NCI-H1436 treated with DMSO at 0.1 percent for 48 hours (cell line): ENCODE results near the gene ANKRD37.
"Not testable (repeated sequence)": the region's sequence is repeated elsewhere in the genome, so short reads cannot be mapped to it uniquely, and the experiment has no call there.

Experiments used
- DNase-seq: peaks from one replicate; lab custom pipeline; 2025; lab: John Stamatoyannopoulos, UW

The ANKRD37 gene

GRCh38 chr4:185396724-185397385 is at the start of gene ANKRD37:
TSS of gene ANKRD37 (plus strand) at chr4:185396841. CDS start at chr4:185396924, 83 bp downstream.
- DNase-seq: no peak

- no peak for DNase-seq
Measured at GRCh38 chr4:185346975-185347601, 49.6 kb upstream of the ANKRD37 start.

DNA sequence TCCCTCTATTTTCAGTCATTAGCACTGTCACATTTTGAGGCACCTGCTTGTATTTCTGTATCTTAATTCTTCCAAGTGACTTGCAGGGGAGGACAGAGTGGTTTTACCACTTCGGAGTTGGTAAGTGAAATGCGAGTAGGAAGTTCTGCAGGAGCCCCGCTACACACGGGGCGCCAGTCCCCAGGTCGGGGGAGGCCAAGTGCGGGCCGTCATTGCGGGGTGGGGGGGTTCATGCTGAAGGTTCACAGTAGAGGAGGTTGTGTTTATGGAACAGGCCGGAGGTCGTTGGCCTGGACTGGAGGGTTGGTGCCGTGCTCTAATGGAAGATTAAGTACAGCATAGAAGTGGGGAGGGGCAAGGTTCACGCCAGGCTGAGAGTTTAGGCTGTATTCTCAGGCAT is 45.0 kb upstream of the ANKRD37 start:
- no peak for DNase-seq

GRCh38 chr4:185352202-185352601 is 44.4 kb upstream of the ANKRD37 start:
- DNase-seq: no peak

GRCh38 chr4:185352741-185353140 is 43.9 kb upstream of the ANKRD37 start:
- no peak for DNase-seq

- DNase-seq: no peak
Measured at GRCh38 chr4:185357211-185357610, 39.4 kb upstream of the ANKRD37 start.

GRCh38 chr4:185357733-185358440 is 38.8 kb upstream of the ANKRD37 start:
- DNase-seq: no peak

GRCh38 chr4:185358514-185358913 is 38.1 kb upstream of the ANKRD37 start:
- no peak for DNase-seq

DNA sequence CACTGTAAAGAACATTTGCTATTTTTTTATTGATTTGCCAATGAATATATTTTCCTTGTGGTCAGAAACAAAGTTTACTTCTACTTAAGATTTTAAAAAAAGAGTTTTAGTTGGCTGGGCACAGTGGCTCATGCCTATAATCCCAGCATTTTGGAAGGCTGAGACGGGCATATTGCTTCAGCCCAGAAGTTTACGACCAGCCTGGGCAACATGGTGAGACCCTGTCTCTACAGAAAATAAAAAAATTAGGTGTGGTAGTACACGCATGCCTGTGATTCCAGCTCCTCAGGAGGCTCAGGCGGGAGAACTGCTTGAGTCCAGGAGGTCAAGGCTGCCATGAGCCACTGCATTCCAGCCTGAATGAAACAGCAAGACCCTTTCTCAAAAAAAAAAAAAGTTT is 37.7 kb upstream of the ANKRD37 start:
- DNase-seq: no peak

DNA sequence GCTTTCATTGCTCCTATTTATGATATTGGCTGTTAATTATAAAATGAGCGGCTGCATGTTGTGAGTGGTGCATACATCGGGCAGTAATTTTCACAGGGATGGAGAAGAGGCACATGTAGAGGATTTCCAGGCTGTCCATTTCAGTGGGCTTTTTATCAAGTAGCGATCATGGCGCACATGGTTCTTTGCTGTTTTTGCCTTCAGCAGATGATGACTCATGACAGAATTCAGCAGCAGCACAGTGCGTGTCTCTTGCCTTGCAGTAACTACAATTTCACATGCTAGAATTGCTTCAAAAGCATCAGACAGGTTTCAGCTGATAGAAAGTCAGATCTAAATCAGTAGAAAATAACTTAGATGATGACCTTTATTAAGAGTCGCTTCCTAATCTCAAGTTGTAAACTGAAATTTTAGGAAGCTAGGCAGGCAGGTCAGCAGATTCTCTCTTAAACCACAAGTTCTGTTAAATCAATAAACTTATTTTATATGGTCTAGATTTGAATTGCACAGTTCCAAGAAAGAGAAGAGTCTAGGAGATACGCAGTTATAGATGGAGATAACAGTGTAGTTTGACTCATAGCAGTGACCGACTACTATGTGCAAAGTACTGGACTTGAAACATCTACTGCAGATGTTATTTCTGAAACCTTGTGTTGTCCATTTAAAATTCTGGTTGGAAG is 36.7 kb upstream of the ANKRD37 start:
- no peak for DNase-seq

DNA sequence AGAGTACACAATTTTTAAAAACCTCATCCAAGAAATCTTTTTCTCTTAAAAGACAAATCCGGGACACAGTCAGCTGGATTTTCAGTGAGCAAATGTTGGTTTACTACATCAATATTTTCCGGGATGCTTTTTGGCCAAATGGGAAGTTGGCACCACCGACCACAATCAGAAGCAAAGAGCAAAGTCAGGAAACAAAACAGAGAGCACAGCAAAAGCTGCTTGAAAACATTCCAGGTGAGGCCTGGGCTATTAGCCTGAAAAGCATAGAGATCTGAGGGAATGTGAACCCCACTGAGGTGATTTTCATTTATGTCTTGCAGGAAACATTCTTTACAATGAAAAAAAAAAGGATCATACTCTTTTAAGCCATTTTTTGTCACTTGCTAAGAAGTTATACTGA is 34.8 kb upstream of the ANKRD37 start:
- no peak for DNase-seq

DNA sequence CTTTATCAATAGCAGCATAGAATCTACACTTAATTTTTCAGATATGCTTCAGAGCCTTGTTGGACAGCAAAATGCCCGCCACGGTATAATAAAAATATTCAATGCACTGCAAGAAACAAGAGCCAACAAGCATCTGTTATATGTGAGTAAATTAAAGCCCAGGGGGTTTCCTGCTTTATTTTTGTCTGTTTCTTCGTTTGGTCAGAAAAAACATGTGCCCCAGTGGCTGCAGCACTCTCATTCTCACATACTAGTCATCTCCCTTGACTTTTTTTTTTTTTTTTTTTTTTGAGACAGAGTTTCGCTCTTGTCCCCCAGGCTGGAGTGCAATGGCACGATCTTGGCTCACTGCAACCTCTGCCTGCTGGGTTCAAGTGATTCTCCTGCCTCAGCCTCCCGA is 34.1 kb upstream of the ANKRD37 start:
- DNase-seq: not testable (repeated sequence)

DNA sequence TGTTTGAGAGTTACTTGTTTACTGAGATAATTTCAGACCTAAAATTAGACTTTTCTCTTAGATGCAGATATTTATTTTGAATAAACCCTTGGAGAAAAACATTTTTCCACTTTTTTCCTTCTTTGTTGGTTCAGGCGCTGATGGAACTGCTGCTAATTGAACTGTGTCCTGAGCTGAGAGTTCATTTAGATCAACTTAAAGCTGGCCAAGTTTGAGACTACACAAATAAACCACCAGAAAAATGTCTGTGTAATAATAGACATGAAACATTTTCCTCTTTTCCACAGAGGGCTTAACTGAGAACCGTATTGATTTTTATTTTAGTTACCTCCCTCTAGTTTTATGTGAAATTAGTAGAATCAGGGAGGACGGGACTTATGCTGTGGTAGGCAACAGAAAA is 33.4 kb upstream of the ANKRD37 start:
- DNase-seq: no peak

GRCh38 chr4:185364886-185365285 is 31.8 kb upstream of the ANKRD37 start:
- no peak for DNase-seq

GRCh38 chr4:185369731-185370130 is 26.9 kb upstream of the ANKRD37 start:
- no peak for DNase-seq

- DNase-seq: no peak
Measured at GRCh38 chr4:185370268-185370949, 26.2 kb upstream of the ANKRD37 start.

DNA sequence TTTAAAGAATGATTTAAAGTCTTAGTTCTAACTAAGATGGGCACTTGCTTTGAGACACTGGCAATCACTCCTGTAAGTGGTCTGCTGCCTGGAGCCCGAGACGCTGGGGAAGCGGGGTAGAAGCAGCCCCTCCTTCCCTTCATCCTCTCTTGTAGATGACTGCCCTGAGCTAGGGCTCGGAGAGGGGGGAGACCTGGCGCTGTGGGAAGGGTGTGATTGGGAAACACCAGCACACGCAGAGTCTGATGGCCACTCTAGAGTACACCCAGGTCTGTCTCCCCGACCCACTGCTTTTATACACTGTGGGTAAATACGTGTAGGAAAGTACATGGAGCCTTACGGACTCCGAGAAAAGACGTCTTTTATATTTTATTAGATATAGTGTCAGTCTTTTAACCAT is 24.9 kb upstream of the ANKRD37 start:
- DNase-seq: no peak

DNA sequence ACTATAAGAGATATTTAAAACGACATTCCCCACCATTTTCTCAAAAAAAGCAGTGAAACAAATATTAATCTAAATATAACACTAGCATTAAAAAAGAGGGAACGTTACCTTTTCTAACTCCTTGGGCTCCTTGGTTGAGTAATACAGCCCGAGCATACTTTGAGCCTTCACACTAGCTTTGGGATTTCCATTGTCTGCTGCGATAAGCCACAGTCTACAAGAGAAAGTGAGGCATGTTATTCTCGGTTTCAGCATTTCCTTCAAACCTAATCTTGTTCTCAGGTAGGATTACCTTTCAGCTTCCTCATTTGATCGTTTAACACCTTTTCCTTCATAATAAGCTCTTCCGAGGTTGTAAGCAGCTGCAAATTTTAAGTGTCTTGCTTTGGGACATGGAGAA is 22.6 kb upstream of the ANKRD37 start:
- DNase-seq: no peak

DNA sequence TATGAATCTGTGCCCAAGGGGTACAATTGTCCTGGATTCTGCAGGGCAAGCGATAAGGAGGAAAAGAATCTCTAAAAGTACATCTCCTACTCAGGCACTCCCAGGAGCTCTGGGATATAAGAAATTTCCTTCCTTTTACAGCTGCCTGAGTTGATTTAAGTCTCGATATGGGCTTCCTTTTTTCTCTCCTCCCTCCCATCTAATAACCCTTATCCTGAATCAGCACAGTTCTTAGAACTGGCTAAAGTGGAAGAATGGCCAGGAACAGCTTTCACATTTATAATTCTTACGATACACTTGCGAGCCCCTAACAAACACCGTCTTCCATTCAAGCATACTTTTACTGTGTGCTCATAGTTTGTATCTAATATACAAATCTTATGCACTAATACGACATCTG is 22.1 kb upstream of the ANKRD37 start:
- no peak for DNase-seq

DNA sequence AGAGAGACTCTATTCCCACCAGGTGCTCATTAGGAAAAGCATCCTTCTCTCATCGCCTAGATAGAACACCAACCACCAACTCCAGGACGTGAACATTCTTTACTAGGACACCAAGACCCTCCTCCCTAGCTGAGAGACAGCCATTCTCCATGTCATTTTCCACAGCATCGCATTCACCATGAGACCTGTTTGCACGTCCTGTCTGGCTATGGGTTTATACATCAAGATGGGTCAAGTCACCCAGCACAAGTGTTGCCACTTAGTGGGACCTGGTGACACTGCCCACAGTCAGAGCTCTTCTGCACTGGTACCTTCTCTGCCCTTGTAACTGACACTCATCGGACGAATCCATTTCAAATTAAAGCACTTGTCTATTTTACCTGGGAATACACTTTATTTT is 18.4 kb upstream of the ANKRD37 start:
- no peak for DNase-seq

- no peak for DNase-seq
Measured at GRCh38 chr4:185379326-185380295, 17.0 kb upstream of the ANKRD37 start.
